Endothelial cell of umbilical vein (primary cell): ENCODE results near the gene TBC1D16. TPM values are rescaled to one million over a fixed set of nuclear protein-coding genes. Genes with fewer than 3 reads are reported as not detected.

Experiments
- BruUV-seq: library from RNA; stranded (reverse); fragments of 400-500 nt; replicated peaks from 2 replicates; lab custom pipeline; 2021; lab: Mats Ljungman, UMichigan
- CTCF ChIA-PET: fragments of 300-600, 350-600 bp; sonication (Branson Sonifier 250); formaldehyde crosslinking; loops from one replicate; lab custom pipeline; 2021; ENCODE audit warnings: antibody characterized with exemption, inconsistent platforms; lab: Charles Lee
- POLR2A ChIA-PET: fragments of 300-600, 350-600 bp; sonication (Branson Sonifier 250); formaldehyde crosslinking; loops from one replicate; lab custom pipeline; 2021; ENCODE audit warnings: antibody characterized with exemption, inconsistent platforms; lab: Charles Lee
- DNase-seq: peaks from one replicate; pipeline ENCODE4 v3.0.0-alpha.2; 2011; ENCODE audit warnings: low read depth, low spot score
- FAIRE-seq: peaks from 2 replicates; lab custom pipeline; 2011; peaks lifted over from hg19 to GRCh38; lab: Jason Lieb, UNC
- H2AFZ ChIP-seq: 2 replicates; pipeline ENCODE4 v1.6.0; 2012; ENCODE audit warnings: low read depth, low read length, control low read depth, inconsistent platforms
- H3K27ac ChIP-seq: 2 replicates; pipeline ENCODE4 v1.5.1; 2011; ENCODE audit warnings: low read depth, mild to moderate bottlenecking, control low read depth, low read length, moderate library complexity; ENCODE audit not compliant: insufficient read depth
- H3K27me3 ChIP-seq, 2 experiments: 2 replicates each; pipeline versions ENCODE4 v1.6.0 to v1.6.1; 2011; ENCODE audit warnings: low read length in 2 of 2, mixed read lengths in 1 of 2; ENCODE audit not compliant: control insufficient read depth in 2 of 2, insufficient read depth in 2 of 2
- H3K36me3 ChIP-seq, 2 experiments: 2 replicates in 1 of 2; 3 replicates in 1 of 2; pipeline ENCODE4 v1.5.1; 2011; ENCODE audit warnings: low read length in 2 of 2, mild to moderate bottlenecking in 1 of 2, moderate library complexity in 1 of 2; ENCODE audit not compliant: control insufficient read depth in 2 of 2, insufficient read depth in 2 of 2; ENCODE audit errors: extremely low read depth in 1 of 2
- H3K4me1 ChIP-seq: 3 replicates; pipeline ENCODE4 v1.5.1; 2011; ENCODE audit warnings: mild to moderate bottlenecking, low read length; ENCODE audit not compliant: control insufficient read depth, insufficient read depth; ENCODE audit errors: extremely low read depth
- H3K4me2 ChIP-seq: 2 replicates; pipeline ENCODE4 v1.6.1; 2011; ENCODE audit warnings: low read length, control low read depth, mixed read lengths; ENCODE audit not compliant: insufficient read depth
- H3K4me3 ChIP-seq, 3 experiments: fragments of 200-600 bp in 1 of 3; sonication (generic), shearing (Covaris generic) in 1 of 3; replicated peaks in 1 of 3; 2 replicates each; pipeline ENCODE4 v1.5.1; 2011 to 2016; ENCODE audit warnings: control low read depth in 3 of 3, low read length in 3 of 3, mild to moderate bottlenecking in 2 of 3, inconsistent platforms in 1 of 3, low read depth in 1 of 3, moderate library complexity in 1 of 3; ENCODE audit not compliant: insufficient read depth in 1 of 3
- H3K79me2 ChIP-seq: 2 replicates; pipeline ENCODE4 v1.6.0; 2012; ENCODE audit warnings: low read length, inconsistent platforms; ENCODE audit not compliant: control insufficient read depth, insufficient read depth
- H3K9ac ChIP-seq: replicated peaks from 2 replicates; pipeline ENCODE3; 2011; ENCODE audit warnings: low read length, control low read depth; ENCODE audit not compliant: insufficient read depth; ENCODE audit errors: extremely low read depth
- H3K9me1 ChIP-seq: replicated peaks from 3 replicates; pipeline ENCODE4 v1.6.0; 2011; ENCODE audit warnings: mild to moderate bottlenecking, low read length; ENCODE audit not compliant: control insufficient read depth, insufficient read depth; ENCODE audit errors: extremely low read depth
- H3K9me3 ChIP-seq: replicated peaks from 2 replicates; pipeline ENCODE4 v1.5.1; 2012; ENCODE audit warnings: low read length, inconsistent platforms; ENCODE audit not compliant: control insufficient read depth, insufficient read depth
- H4K20me1 ChIP-seq: replicated peaks from 2 replicates; pipeline ENCODE3; 2011; ENCODE audit warnings: mild to moderate bottlenecking, low read length; ENCODE audit not compliant: control insufficient read depth, insufficient read depth; ENCODE audit errors: extremely low read depth
- EZH2 ChIP-seq: IDR thresholded peaks from 2 replicates; pipeline ENCODE4 v1.6.1; 2012; ENCODE audit warnings: borderline replicate concordance, low read depth, mild to moderate bottlenecking, moderate library complexity, low read length, inconsistent platforms; ENCODE audit not compliant: severe bottlenecking
- FOS ChIP-seq: IDR thresholded peaks from 2 replicates; pipeline ENCODE4 v1.6.1; 2011; ENCODE audit warnings: mild to moderate bottlenecking, low read length, moderate library complexity, borderline replicate concordance; ENCODE audit not compliant: insufficient read depth
- GATA2 ChIP-seq: IDR thresholded peaks from 2 replicates; pipeline ENCODE4 v1.7.0; 2011; ENCODE audit warnings: low read depth, mild to moderate bottlenecking, moderate library complexity, mixed read lengths, low read length; ENCODE audit not compliant: insufficient read length, insufficient read depth
- JUN ChIP-seq: IDR thresholded peaks from 2 replicates; pipeline ENCODE4 v1.6.1; 2011; ENCODE audit warnings: borderline replicate concordance, low read depth; ENCODE audit not compliant: insufficient read length, insufficient read depth
- MYC ChIP-seq: IDR thresholded peaks from one replicate; pipeline ENCODE4 v1.6.1; 2011; ENCODE audit warnings: mild to moderate bottlenecking, low read depth, low read length
- POLR2A ChIP-seq: IDR thresholded peaks from 2 replicates; pipeline ENCODE4 v1.6.1; 2012; ENCODE audit warnings: low read depth, mild to moderate bottlenecking, control low read depth, low read length
- POLR2AphosphoS5 ChIP-seq: IDR thresholded peaks from 2 replicates; pipeline ENCODE4 v1.6.1; 2012; ENCODE audit warnings: low read depth, mild to moderate bottlenecking, control low read depth, low read length, moderate library complexity; ENCODE audit not compliant: insufficient read depth
- dilution Hi-C: fragments of 300-500 bp; cut with MboI; formaldehyde crosslinking; loops from one replicate; pipeline ENCODE4 v1.15.0; 2019; ENCODE audit warnings: low sequenced_read_pairs; ENCODE audit not compliant: extremely low pct_ligation_motif_present
- intact Hi-C: fragments of 100-400 bp; cut with micrococcal nuclease; formaldehyde crosslinking; loops from one replicate; pipeline ENCODE4 v1.10.0; 2022
- polyA plus RNA-seq, 4 experiments: library from polyadenylated mRNA; depleted of rRNA in 3 of 4; stranded (reverse) in 3 of 4; unstranded in 1 of 4; fragments of >200 nt; gene quantifications; 2 replicates each; pipeline versions ENCODE4 v1.2.1 to v1.2.3, GENCODE V29; 2011 to 2012; ENCODE audit warnings: missing spikeins in 1 of 4
- total RNA-seq: library from RNA; stranded (reverse); gene quantifications from 2 replicates; pipeline ENCODE4 v1.2.3, GENCODE V29; 2021
- TF ChIP-seq, protein P1 (sequence below): IDR thresholded peaks from 2 replicates; pipeline ENCODE4 v1.6.1; 2011; ENCODE audit not compliant: insufficient read depth, insufficient read length
- TF ChIP-seq, protein P2 (sequence below), 2 donors: IDR thresholded peaks; 1 replicate in 1 of 2; 2 replicates in 1 of 2; pipeline ENCODE4 v1.5.1; 2011; ENCODE audit warnings: low read length in 2 of 2, mild to moderate bottlenecking in 2 of 2, moderate library complexity in 2 of 2, control low read depth in 1 of 2, inconsistent platforms in 1 of 2, low read depth in 1 of 2; ENCODE audit not compliant: insufficient read depth in 1 of 2; ENCODE audit errors: extremely low read depth in 1 of 2

Gene TBC1D16
- total and polyA plus RNA-seq, 2 donors (not counting 3 experiments of a cell fraction or from before 2014, with no cell fraction given), result 12.9 to 48.6 TPM

DNA sequence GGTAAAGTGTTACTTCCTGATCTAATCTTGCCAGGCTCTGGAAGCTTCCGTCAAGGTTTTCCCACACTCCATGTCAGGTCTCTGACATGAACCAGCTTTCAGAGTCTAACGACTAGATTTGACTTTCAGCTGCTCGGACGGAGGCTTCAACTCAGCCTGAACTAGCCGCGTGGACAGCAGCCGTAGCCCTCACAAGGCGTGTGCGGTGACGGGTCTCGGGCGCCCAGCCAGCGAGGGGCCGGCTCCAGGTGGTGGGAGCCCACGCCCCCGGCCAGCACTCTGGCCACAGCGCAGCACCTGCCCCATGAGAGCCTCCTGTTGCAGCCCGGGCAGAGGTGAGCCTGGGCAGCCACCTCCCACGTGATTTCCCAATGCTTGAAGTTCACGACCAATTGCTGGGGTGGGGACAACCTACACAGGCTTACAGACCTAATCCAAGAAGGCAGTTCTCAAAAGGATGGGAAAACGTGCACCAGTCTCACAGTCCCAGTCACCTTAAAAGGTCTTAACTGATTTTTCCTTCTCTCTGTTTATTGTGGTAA lies 45.5 kb downstream of the TBC1D16 start:
- intact Hi-C loops (loop anchor here (2.0 kb wide), 1 partner anchor 243 kb away; no protein-coding TSS in a partner anchor), dilution Hi-C loops (no loop called here)
- BruUV-seq, result no TSS peak
- no peak overlapping the region for H3K4me2 ChIP-seq
- peaks cover 3% of the 10 kb centered on the region for H3K79me2 ChIP-seq
- FAIRE-seq, result no peak
- no peak for DNase-seq
- peaks cover 20% of the 10 kb centered on the region for H3K4me1 ChIP-seq
- no peaks in the 10 kb centered on the region for H4K20me1 ChIP-seq
- no peak overlapping the region for H3K27ac ChIP-seq
- H3K9me1 ChIP-seq, result no peaks in the 10 kb centered on the region
- no peaks in the 10 kb centered on the region for H3K9me3 ChIP-seq
- no peaks in the 10 kb centered on the region for H3K27me3 ChIP-seq
- ChIA-PET POLR2A (no interaction called here), CTCF (interaction anchor here (0.7 to 3.0 kb wide), 6 partner anchors 24 to 249 kb away, joined by 3 to 21 read pairs (median 4); no protein-coding TSS in a partner anchor)
- no peak overlapping the region for H2AFZ ChIP-seq
- H3K9ac ChIP-seq, result no peak overlapping the region
- TF ChIP-seq MYC, result no peak
- TF ChIP-seq FOS, result no peak
- TF ChIP-seq GATA2, result no peak
- TF ChIP-seq POLR2AphosphoS5, result no peak
- TF ChIP-seq JUN, result no peak
- TF ChIP-seq EZH2, result no peak
- TF ChIP-seq, protein P1, sequence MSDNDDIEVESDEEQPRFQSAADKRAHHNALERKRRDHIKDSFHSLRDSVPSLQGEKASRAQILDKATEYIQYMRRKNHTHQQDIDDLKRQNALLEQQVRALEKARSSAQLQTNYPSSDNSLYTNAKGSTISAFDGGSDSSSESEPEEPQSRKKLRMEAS, result no peak
- TF ChIP-seq, protein P2, sequence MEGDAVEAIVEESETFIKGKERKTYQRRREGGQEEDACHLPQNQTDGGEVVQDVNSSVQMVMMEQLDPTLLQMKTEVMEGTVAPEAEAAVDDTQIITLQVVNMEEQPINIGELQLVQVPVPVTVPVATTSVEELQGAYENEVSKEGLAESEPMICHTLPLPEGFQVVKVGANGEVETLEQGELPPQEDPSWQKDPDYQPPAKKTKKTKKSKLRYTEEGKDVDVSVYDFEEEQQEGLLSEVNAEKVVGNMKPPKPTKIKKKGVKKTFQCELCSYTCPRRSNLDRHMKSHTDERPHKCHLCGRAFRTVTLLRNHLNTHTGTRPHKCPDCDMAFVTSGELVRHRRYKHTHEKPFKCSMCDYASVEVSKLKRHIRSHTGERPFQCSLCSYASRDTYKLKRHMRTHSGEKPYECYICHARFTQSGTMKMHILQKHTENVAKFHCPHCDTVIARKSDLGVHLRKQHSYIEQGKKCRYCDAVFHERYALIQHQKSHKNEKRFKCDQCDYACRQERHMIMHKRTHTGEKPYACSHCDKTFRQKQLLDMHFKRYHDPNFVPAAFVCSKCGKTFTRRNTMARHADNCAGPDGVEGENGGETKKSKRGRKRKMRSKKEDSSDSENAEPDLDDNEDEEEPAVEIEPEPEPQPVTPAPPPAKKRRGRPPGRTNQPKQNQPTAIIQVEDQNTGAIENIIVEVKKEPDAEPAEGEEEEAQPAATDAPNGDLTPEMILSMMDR (IDR thresholded peaks at IDR 0.05; ENCODE audit: extremely low read depth in 1 of 2, insufficient read depth in 1 of 2, low read depth in 1 of 2, low read length in 2 of 2), result no peak
- TF ChIP-seq POLR2A, result no peak
- H3K36me3 ChIP-seq, result no peaks in the 10 kb centered on the region
- no peak overlapping the region for H3K4me3 ChIP-seq
